ENCODE data around the gene RTP4. TPM values are rescaled to one million over a fixed set of nuclear protein-coding genes. Genes with fewer than 3 reads are reported as not detected.

Gene RTP4
- total and polyA plus RNA-seq, 9 of the 15 experiments (the other 6 are each of a cell fraction or from before 2014, with no cell fraction given), result 0.06 to 0.17 TPM; not detected in 7

DNA sequence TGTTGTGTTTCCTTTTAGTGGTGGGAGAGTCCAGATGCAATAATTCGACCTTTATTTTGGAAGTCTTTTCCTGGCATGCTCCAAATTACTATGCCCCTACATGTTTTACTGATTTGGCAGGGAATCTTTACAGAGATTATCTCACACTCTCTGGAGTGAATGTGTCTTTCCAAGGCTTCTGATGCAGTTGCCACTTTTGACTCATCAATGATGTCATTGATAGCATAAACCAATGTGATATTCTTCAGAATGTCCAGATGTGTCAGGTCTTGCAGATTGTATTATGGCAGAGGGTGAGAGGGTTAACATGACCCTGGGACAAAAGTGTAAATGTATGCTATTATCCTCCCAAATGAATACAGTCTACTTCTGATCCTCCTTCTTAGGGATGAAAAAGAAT is 9.7 kb downstream of the RTP4 start:
- DNase-seq (ENCODE audit: extremely low read depth in 1 of 4, low spot score in 3 of 4) (no peak), ATAC-seq (no peak), FAIRE-seq (no peak)
- Histone ChIP-seq H3K9ac (ENCODE audit: insufficient read depth in 1 of 2, low read depth in 2 of 2, low read length in 2 of 2) (no peak overlapping the region), H3K36me3 (ENCODE audit: control insufficient read depth, insufficient read depth, low read length) (no peaks in the 10 kb centered on the region), H3K79me2 (ENCODE audit: control insufficient read depth, insufficient read depth, low read length) (no peaks in the 10 kb centered on the region), H3K4me2 (ENCODE audit: insufficient read depth, low read length) (no peak overlapping the region), H3K9me1 (ENCODE audit: control insufficient read depth, insufficient read depth, low read length) (no peaks in the 10 kb centered on the region), H3K9me3 (replicated peaks; ENCODE audit: control insufficient read depth, insufficient read depth, low read depth, low read length) (no peaks in the 10 kb centered on the region), H3K4me3 (no peak overlapping the region), H2AFZ (ENCODE audit: low read depth, low read length) (no peak overlapping the region), H3K4me1 (replicated peaks in 1 of 2; ENCODE audit: control insufficient read depth in 2 of 2, insufficient read depth in 2 of 2, low read length in 2 of 2) (no peaks in the 10 kb centered on the region), H3K27ac (ENCODE audit: extremely low read depth, low read depth, low read length) (no peak overlapping the region), H3K27me3 (ENCODE audit: control insufficient read depth in 2 of 2, insufficient read depth in 2 of 2, low read length in 2 of 2) (peaks cover 0 to 2% of the 10 kb centered on the region in 2 experiments; a peak in 1 of 5 replicates), H4K20me1 (replicated peaks; ENCODE audit: control insufficient read depth, insufficient read depth, low read length) (no peaks in the 10 kb centered on the region)
- intact Hi-C loops (cut with micrococcal nuclease) (no loop called here), in situ Hi-C loops (cut with MboI) (no loop called here)
- TF ChIP-seq, protein P1, sequence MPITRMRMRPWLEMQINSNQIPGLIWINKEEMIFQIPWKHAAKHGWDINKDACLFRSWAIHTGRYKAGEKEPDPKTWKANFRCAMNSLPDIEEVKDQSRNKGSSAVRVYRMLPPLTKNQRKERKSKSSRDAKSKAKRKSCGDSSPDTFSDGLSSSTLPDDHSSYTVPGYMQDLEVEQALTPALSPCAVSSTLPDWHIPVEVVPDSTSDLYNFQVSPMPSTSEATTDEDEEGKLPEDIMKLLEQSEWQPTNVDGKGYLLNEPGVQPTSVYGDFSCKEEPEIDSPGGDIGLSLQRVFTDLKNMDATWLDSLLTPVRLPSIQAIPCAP (CRISPR knock-in tag; IDR thresholded peaks at IDR 0.05; ENCODE audit: borderline replicate concordance), result no peak
- no peak for TF ChIP-seq NFATC3 (IDR thresholded peaks at IDR 0.05)
- no peak for TF ChIP-seq MYNN (IDR thresholded peaks at IDR 0.05)
- TF ChIP-seq MYNN (CRISPR knock-in tag; IDR thresholded peaks at IDR 0.05), result no peak
- ChIA-PET CTCF (ENCODE audit: low intra/inter-chr PET ratio) (no interaction called here), POLR2A (interaction anchor here (1.7 kb wide), 1 partner anchor 9 kb away, joined by 5 read pairs; the partner anchor contains the start of gene RTP4)
- BruUV-seq (replicated peaks), result no TSS peak
- 0% methylated on average over 1 of the region's 1 CpG for WGBS (ENCODE audit: insufficient coverage, low coverage, missing lambda C conversion rate)

DNA sequence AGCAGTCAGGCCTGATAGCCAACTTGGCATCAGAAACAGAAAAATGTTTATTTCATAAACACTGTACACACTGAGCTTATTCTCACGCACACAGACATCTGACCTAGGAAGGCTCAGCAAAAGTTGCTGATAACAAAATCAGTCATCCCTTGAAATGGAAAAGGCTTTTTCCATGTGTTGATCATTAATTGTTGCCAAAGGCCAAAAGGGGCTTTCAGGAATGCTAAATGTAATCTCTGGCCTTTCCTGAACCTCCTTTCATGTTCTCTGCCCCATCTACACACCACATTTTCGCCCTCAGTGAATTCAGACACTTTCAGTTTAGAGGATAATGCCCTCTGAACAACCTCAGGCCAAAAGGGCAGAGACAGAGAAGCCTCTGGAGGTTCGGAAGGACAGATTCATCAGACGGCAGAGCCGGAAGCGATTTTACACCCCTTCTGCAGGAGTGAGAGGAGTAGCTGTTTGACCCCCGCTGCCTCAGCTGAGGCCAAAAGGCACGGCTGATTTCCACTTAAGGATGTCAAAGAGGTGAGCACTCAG is 14.5 kb downstream of the RTP4 start:
- ChIA-PET POLR2A (interaction anchor here (0.6 to 1.4 kb wide), 2 partner anchors 11 to 22 kb away, joined by 3 to 4 read pairs; no protein-coding TSS in a partner anchor), CTCF (ENCODE audit: low intra/inter-chr PET ratio) (no interaction called here)
- ATAC-seq, result no peak
- Histone ChIP-seq H3K79me2 (ENCODE audit: control insufficient read depth, insufficient read depth, low read length) (no peaks in the 10 kb centered on the region), H3K27me3 (ENCODE audit: control insufficient read depth in 2 of 2, insufficient read depth in 2 of 2, low read length in 2 of 2) (peaks cover 0 to 5% of the 10 kb centered on the region in 2 experiments; a peak in 1 of 5 replicates), H3K27ac (ENCODE audit: extremely low read depth, low read depth, low read length) (no peak overlapping the region), H3K4me2 (ENCODE audit: insufficient read depth, low read length) (no peak overlapping the region), H3K4me3 (no peak overlapping the region), H3K4me1 (replicated peaks in 1 of 2; ENCODE audit: control insufficient read depth in 2 of 2, insufficient read depth in 2 of 2, low read length in 2 of 2) (no peaks in the 10 kb centered on the region), H3K9me3 (replicated peaks; ENCODE audit: control insufficient read depth, insufficient read depth, low read depth, low read length) (no peaks in the 10 kb centered on the region), H3K36me3 (ENCODE audit: control insufficient read depth, insufficient read depth, low read length) (no peaks in the 10 kb centered on the region), H3K9ac (ENCODE audit: insufficient read depth in 1 of 2, low read depth in 2 of 2, low read length in 2 of 2) (no peak overlapping the region), H3K9me1 (ENCODE audit: control insufficient read depth, insufficient read depth, low read length) (no peaks in the 10 kb centered on the region), H4K20me1 (replicated peaks; ENCODE audit: control insufficient read depth, insufficient read depth, low read length) (no peaks in the 10 kb centered on the region), H2AFZ (ENCODE audit: low read depth, low read length) (no peak overlapping the region)
- no TSS peak for BruUV-seq (replicated peaks)
- WGBS (ENCODE audit: insufficient coverage, low coverage, missing lambda C conversion rate), result 0% methylated on average over 8 of the region's 8 CpGs
- no peak for FAIRE-seq
- no peak for DNase-seq (ENCODE audit: extremely low read depth in 1 of 4, low spot score in 3 of 4)
- intact Hi-C loops (cut with micrococcal nuclease) (no loop called here), in situ Hi-C loops (cut with MboI) (no loop called here)
- TF ChIP-seq ZNF695 (CRISPR knock-in tag; IDR thresholded peaks at IDR 0.05) (no peak), NFIC (IDR thresholded peaks at IDR 0.05) (no peak), MECOM (CRISPR knock-in tag; IDR thresholded peaks at IDR 0.05) (no peak), NCOA6 (IDR thresholded peaks at IDR 0.05) (no peak), NCOA2 (IDR thresholded peaks at IDR 0.05; ENCODE audit: partially characterized antibody in 2 of 2) (no peak), ZSCAN32 (CRISPR knock-in tag; IDR thresholded peaks at IDR 0.05) (no peak)
- TF ChIP-seq, protein P2, sequence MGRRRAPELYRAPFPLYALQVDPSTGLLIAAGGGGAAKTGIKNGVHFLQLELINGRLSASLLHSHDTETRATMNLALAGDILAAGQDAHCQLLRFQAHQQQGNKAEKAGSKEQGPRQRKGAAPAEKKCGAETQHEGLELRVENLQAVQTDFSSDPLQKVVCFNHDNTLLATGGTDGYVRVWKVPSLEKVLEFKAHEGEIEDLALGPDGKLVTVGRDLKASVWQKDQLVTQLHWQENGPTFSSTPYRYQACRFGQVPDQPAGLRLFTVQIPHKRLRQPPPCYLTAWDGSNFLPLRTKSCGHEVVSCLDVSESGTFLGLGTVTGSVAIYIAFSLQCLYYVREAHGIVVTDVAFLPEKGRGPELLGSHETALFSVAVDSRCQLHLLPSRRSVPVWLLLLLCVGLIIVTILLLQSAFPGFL (CRISPR knock-in tag; IDR thresholded peaks at IDR 0.05), result no peak
- TF ChIP-seq, protein P3, sequence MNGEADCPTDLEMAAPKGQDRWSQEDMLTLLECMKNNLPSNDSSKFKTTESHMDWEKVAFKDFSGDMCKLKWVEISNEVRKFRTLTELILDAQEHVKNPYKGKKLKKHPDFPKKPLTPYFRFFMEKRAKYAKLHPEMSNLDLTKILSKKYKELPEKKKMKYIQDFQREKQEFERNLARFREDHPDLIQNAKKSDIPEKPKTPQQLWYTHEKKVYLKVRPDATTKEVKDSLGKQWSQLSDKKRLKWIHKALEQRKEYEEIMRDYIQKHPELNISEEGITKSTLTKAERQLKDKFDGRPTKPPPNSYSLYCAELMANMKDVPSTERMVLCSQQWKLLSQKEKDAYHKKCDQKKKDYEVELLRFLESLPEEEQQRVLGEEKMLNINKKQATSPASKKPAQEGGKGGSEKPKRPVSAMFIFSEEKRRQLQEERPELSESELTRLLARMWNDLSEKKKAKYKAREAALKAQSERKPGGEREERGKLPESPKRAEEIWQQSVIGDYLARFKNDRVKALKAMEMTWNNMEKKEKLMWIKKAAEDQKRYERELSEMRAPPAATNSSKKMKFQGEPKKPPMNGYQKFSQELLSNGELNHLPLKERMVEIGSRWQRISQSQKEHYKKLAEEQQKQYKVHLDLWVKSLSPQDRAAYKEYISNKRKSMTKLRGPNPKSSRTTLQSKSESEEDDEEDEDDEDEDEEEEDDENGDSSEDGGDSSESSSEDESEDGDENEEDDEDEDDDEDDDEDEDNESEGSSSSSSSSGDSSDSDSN (IDR thresholded peaks at IDR 0.05; ENCODE audit: borderline replicate concordance in 1 of 2, low read depth in 2 of 2, low read length in 2 of 2), result no peak
